Chondrocyte (in vitro differentiated cells): ENCODE measurements around the gene DUS2. TPM values are rescaled to one million over a fixed set of nuclear protein-coding genes. Genes with fewer than 3 reads are reported as not detected.
A peak's percentile ranks its signal among the peaks of the same experiment; 100 is the strongest.

Experiments
- DNase-seq: peaks from one replicate; pipeline ENCODE4 v3.0.0; 2021; ENCODE audit warnings: mixed read lengths, low spot score
- H3K27ac Mint-ChIP-seq: one replicate; pipeline ENCODE4 v1.8.0; 2021; ENCODE audit warnings: mild to moderate bottlenecking, moderate library complexity, mixed read lengths; ENCODE audit not compliant: unreplicated experiment
- H3K27me3 Mint-ChIP-seq: 2 replicates; pipeline ENCODE4 v1.8.0; 2021; ENCODE audit warnings: low read depth, mixed read lengths
- H3K36me3 Mint-ChIP-seq: 2 replicates; pipeline ENCODE4 v1.8.0; 2021; ENCODE audit warnings: low read depth, mixed read lengths
- H3K4me1 Mint-ChIP-seq: 2 replicates; pipeline ENCODE4 v1.8.0; 2021; ENCODE audit warnings: low read depth, mild to moderate bottlenecking, mixed read lengths
- H3K4me3 Mint-ChIP-seq: one replicate; pipeline ENCODE4 v1.8.0; 2021; ENCODE audit warnings: mild to moderate bottlenecking, moderate library complexity, mixed read lengths; ENCODE audit not compliant: unreplicated experiment
- H3K9me3 Mint-ChIP-seq: 2 replicates; pipeline ENCODE4 v1.8.0; 2021; ENCODE audit warnings: low read depth, mixed read lengths
- total RNA-seq: library from RNA; stranded (reverse); gene quantifications from 3 replicates; pipeline ENCODE4 v1.2.1, GENCODE V29; 2021
- TF ChIP-seq, protein P1 (sequence below): fragments of 200-600 bp; sonication (generic); IDR thresholded peaks from 2 replicates; pipeline ENCODE4 v1.5.0; 2021; ENCODE audit warnings: antibody characterized with exemption, mild to moderate bottlenecking, moderate library complexity

DUS2 gene
- total RNA-seq, 1 donor from 2014 or later, result 12.2 TPM

DNA sequence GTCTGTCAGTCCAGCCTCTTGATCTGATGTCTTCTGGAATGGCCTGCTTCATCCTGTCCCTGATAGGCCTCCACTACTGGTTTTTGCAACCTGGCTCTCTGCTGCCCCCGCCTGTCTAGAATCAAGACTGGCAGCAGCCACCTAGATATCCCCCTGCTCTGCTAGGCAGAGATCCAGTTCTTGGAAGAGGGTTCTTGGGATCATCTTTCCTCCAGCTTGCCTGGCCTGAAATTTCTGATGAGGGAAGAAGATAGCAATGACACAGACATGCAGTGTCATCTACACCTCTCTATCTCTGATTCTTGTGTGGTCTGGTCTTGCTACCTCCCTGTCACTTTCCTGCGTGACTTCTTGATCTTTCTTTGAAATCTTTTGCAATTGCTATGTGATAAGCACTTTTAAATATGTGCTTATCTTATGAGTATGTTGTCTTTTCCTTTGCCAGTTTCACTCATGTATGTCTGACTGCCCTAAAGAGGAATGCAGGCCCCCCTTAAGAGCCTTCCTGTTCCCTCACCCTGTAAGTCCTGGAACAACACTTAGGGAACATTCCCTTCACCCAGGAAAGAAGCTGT lies 41.8 kb downstream of the DUS2 start:
- Mint-ChIP-seq H3K9me3 (no peaks in the 10 kb centered on the region), H3K27ac (peak overlapping the region; percentile 88), H3K4me3 (no peak overlapping the region), H3K36me3 (peaks cover 7% of the 10 kb centered on the region), H3K27me3 (no peaks in the 10 kb centered on the region), H3K4me1 (peaks cover 35% of the 10 kb centered on the region)
- DNase-seq, result peak; percentile 46
- TF ChIP-seq, protein P1, sequence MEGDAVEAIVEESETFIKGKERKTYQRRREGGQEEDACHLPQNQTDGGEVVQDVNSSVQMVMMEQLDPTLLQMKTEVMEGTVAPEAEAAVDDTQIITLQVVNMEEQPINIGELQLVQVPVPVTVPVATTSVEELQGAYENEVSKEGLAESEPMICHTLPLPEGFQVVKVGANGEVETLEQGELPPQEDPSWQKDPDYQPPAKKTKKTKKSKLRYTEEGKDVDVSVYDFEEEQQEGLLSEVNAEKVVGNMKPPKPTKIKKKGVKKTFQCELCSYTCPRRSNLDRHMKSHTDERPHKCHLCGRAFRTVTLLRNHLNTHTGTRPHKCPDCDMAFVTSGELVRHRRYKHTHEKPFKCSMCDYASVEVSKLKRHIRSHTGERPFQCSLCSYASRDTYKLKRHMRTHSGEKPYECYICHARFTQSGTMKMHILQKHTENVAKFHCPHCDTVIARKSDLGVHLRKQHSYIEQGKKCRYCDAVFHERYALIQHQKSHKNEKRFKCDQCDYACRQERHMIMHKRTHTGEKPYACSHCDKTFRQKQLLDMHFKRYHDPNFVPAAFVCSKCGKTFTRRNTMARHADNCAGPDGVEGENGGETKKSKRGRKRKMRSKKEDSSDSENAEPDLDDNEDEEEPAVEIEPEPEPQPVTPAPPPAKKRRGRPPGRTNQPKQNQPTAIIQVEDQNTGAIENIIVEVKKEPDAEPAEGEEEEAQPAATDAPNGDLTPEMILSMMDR, result peak; percentile 89

DNA sequence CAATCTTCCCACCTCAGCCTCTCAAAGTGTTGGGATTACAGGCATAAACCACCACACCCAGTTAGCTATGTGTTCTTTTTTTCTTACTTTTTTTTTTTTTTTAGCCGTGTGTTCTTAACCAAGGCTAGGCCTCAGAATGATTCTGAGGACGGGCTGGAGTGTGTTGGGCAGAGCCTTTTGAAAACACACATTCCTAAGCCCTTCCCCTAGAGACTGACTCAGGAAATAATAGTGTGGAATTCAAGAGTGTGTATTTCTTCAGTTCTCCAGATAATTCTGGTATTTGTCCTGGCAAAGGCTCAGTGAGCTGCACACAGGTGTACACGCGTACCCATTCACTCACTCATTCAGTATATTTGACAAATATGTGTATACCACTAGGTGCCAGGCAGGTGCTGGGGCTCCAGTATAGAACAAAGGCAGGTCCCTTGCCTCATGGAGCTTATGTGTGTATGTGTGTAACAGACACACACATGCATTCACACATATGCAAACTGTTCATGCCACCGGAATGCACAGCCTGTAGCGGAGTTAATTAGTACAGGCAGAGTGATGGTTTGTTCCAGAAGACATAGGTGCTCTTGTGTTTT lies 42.7 kb downstream of the DUS2 start:
- Mint-ChIP-seq H3K4me1 (peaks cover 35% of the 10 kb centered on the region), H3K4me3 (no peak overlapping the region), H3K27ac (peak overlapping the region; percentile 88), H3K36me3 (peaks cover 8% of the 10 kb centered on the region), H3K9me3 (no peaks in the 10 kb centered on the region), H3K27me3 (no peaks in the 10 kb centered on the region)
- TF ChIP-seq, protein P1, result no peak
- peak; percentile 20 for DNase-seq

DNA sequence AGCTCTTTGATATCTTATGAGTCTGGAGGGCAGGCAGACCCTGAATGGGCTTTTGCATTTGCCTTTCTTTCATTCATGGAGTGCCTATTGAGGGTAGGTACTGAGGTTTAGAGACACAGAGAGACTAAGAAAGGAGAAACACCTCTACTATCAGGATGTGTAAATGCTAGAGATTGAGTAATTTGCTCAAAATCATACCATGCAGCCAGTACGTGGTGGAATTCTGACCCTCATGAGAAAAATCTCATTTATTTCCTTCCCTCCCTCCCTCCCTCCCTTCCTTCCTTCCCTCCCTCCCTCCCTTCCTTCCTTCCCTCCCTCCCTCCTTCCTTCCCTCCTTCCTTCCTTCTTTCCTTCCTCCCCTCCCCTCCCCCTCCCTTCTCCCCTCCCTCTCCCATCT lies 43.7 kb downstream of the DUS2 start:
- TF ChIP-seq, protein P1, result no peak
- no peak for DNase-seq
- H3K4me3 Mint-ChIP-seq, result no peak overlapping the region
- peaks cover 8% of the 10 kb centered on the region for H3K36me3 Mint-ChIP-seq
- H3K4me1 Mint-ChIP-seq, result peaks cover 32% of the 10 kb centered on the region
- no peaks in the 10 kb centered on the region for H3K9me3 Mint-ChIP-seq
- no peaks in the 10 kb centered on the region for H3K27me3 Mint-ChIP-seq
- H3K27ac Mint-ChIP-seq, result no peak overlapping the region

DNA sequence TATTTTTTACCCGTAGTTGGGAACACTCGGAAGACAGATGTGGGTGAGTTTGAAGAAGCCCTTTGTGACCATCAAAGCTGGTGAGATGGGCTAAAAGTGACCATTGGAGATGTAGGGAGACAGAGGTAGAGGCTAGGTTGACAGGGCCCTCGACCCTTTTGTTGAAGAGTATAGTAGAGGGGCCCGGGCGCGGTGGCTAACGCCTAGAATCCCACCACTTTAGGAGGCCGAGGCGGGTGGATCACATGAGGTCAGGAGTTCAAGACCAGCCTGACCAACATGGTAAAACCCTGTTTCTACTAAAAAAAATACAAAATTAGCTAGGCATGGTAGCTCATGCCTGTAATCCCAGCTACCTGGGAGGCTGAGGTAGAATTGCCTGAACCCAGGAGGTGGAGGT lies 45.8 kb downstream of the DUS2 start:
- no peaks in the 10 kb centered on the region for H3K9me3 Mint-ChIP-seq
- no peak overlapping the region for H3K27ac Mint-ChIP-seq
- DNase-seq, result no peak
- no peak overlapping the region for H3K4me3 Mint-ChIP-seq
- TF ChIP-seq, protein P1, result no peak
- H3K36me3 Mint-ChIP-seq, result peaks cover 12% of the 10 kb centered on the region
- H3K27me3 Mint-ChIP-seq, result no peaks in the 10 kb centered on the region
- H3K4me1 Mint-ChIP-seq, result peaks cover 36% of the 10 kb centered on the region

DNA sequence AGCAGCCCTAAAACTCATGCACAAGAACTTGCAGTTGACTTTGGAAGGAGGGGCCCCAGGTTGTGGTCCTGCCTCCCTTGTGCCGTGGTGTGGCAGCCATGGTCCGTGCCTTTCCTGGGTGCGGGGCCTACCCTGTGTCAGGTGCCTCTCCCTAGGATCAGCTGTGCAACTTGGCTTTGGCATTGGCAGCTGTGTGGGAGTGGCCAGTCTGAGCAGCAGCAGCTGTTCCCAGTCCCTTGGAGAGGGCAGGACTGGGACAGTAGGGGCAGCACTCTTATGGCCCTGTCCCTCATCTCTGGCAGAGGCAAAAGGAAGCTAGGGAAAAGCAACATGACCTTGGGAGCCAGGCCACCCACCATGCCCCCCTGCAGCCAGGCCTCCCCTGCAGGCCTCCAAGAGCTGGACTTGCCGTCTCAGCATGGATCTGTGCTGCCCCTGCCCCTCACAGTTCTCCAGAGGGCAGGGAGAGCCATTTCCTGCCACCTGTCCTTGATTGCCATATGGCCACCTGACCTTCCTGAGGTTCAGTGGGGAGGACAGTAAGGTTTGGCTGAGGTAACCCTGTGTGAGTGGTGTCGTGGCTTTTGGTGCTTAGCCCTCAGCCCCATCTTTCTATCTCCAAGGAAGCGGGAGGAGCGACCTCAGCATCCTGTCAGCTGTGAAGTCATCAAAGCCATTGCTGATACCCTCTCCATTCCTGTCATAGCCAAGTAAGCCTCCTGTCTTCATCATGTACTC lies 46.6 kb downstream of the DUS2 start:
- Mint-ChIP-seq H3K27ac (no peak overlapping the region), H3K4me1 (peaks cover 28% of the 10 kb centered on the region), H3K36me3 (peaks cover 17% of the 10 kb centered on the region)

More for the DNA sequence above, 46.6 kb downstream of the DUS2 start:
- H3K9me3 Mint-ChIP-seq, result no peaks in the 10 kb centered on the region
- peak; percentile 62 for DNase-seq
- H3K27me3 Mint-ChIP-seq, result no peaks in the 10 kb centered on the region
- H3K4me3 Mint-ChIP-seq, result no peak overlapping the region
- TF ChIP-seq, protein P1, result no peak
